NCI-H2196 (cell line): Measurements from ENCODE around the gene C2orf80.
"Not testable (repeated sequence)": the region's sequence is repeated elsewhere in the genome, so short reads cannot be mapped to it uniquely, and the experiment has no call there.

Source experiments
- DNase-seq: peaks from one replicate; lab custom pipeline; 2025; ENCODE audit not compliant: unreplicated experiment; lab: John Stamatoyannopoulos, UW

The C2orf80 gene

DNA sequence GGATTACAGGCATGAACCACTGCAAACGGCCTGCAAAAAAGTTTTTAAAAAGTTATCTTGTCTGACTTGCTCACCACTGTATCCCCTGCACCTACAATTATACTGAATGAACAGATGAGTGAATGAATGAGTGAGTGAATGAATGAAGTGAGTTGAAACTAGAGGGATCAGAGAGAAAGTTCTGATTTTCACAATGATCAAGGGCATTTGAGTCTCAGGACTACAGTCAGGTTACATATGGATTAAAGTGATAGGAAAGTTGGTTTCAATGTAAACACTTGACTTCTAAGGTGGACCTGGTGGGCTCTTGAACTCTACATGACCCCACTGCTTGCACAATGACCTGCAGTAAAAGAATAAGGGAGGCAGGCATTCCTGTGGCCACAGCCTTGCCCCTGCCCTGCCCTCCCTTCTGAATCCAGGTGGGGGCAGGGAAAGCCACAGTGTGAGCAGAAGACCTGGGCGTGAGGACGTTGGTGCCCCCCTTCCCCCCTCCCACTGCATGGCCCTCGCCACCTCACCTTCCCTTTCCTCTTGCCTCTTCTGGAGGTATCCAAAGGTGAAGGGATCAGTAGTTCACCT is 10.7 kb downstream of the C2orf80 start:
- DNase-seq: no peak

DNA sequence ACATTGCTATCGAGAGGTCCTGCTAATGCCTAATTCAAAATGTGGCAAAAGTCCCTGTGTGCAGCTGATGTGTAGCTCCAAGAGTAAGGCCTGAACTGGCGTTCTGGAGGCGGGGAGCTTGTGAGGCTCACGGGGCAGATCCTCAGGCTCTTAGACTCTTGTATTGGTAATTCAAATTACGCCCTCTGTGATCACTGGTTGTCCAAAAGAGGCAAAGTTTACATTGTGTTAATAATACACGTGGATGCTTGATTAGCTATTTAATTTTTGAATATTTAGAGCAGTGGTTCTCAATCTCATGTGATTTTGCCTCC is 14.0 kb downstream of the C2orf80 start:
- DNase-seq: no peak

- peak; percentile 86 for DNase-seq
Observed at GRCh38 chr2:208175069-208175839, 14.6 kb downstream of the C2orf80 start.

GRCh38 chr2:208174144-208174543 is 15.7 kb downstream of the C2orf80 start:
- DNase-seq: no peak

GRCh38 chr2:208172125-208172524 is 17.7 kb downstream of the C2orf80 start:
- DNase-seq: no peak

DNA sequence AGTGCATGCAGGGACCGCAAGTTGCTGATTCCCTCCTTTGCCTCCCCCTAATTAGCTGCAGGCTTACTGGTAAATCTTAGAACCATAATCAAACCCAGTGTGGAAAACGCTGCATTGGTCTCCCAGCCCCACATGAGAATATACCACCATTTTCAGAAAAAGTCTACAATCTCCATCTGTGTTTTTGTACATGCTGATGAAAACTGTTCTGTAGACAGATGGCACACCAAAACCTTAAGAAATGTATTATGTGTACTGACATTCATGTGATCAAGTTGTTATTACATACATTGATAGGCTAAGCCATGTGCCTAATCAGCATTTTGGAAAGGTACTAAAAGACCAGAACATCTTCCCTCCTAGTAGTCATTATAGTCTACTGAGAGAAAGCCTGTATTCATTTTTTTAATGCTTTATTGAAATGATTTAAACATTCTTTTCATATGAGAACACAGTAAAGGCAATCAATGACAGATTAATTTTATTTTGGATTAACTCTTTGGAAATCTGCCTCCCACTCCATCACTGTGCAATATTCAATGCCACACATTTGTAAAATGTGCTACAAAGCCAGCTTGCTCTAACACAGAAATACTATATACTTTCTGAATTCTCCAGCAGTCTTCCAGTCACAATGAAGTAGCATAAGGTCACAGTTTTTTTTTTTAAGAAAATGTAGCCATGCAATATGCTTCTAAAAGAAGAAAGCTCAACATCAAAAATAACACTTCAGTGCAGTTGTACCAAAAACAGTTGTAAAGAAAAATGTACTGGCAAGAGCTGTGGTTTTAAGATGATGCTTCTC is 24.7 kb downstream of the C2orf80 start:
- no peak for DNase-seq

- DNase-seq: no peak
Observed at GRCh38 chr2:208163489-208163888, 26.3 kb downstream of the C2orf80 start, which contains the start of gene CRYGA. CRYGA (minus strand) TSS chr2:208163589; CDS start chr2:208163556, 33 bp downstream.

DNA sequence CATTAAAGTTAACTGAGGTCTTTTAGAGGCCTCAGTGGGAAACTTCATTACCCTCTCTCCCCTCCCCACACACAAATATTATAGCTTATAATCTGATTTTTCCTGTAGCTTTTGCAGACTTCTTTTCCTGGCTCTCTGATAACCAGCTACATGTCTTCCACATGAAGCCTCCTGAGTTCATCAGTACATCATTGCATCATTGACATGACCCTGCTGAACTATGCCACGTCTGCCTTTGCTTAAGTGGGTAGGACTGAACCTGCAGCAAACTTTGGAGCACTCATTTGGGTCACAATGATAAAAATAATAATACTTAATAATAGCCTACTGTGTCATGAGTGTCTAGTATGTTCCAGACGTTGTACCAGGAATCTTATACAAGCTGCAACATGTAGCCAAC is 33.4 kb downstream of the C2orf80 start:
- no peak for DNase-seq

- no peak for DNase-seq
Observed at GRCh38 chr2:208153156-208153555, 36.7 kb downstream of the C2orf80 start.

DNA sequence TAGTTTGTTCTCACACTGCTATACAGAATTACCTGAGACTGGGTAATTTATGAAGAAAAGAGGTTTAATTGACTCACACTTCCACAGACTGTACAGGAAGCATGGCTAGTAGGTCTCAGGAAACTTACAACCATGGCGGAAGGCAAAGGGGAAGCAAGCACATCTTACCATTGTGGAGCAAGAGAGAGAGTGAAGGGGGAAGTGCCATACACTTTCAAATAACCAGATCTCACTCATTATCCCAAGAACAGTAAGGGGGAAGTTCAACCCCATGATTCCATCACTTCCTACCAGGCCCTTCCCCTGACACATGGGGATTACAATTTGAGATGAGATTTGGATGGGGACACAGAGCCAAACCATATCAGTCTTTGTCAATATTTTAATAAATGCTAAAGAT is 38.9 kb downstream of the C2orf80 start:
- DNase-seq: no peak

DNA sequence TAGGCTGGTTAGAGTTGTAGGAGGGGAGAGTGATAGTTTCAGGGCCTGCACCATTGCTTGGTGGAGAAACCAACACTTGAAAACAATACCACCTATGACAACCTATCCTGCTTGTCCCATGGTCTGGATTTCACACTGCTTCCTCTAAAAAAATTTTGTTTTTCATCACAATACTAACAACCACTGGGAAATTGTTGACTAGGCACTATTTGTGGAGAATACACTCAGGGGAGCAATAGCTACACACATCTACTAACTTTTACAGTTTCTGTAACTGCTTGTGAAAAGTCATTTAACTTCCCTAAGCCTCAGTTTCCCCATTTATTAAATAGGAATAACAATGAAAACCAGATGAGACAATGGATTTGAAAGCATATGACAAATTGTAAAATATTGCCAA is 39.7 kb downstream of the C2orf80 start:
- no peak for DNase-seq

GRCh38 chr2:208148803-208149202 is 41.0 kb downstream of the C2orf80 start:
- no peak for DNase-seq

DNA sequence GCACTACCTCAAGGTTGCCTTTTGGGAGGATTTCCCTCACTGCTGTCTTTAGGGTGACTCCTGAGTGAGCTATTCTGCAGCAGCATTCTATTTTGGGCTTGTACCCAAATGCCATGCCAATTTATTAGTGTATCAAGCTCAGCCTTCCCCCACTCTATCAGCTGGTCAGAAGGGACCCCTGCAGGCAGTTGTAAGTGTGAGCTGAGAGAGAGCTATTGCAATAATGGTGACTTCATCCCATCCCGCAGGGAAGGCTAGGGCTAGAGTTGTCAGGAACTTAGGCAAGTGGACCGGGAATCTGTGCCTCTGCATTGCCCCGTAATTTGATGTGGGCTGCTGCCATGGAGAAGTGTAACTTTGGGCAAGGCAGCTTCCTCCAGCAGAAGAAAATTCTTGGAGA is 42.1 kb downstream of the C2orf80 start:
- no peak for DNase-seq

- no peak for DNase-seq
Observed at GRCh38 chr2:208147008-208147407, 42.8 kb downstream of the C2orf80 start.

GRCh38 chr2:208146006-208146405 is 43.8 kb downstream of the C2orf80 start, which contains the start of gene CRYGB:
CRYGB (minus strand) TSS chr2:208146158; CDS start chr2:208146120, 38 bp downstream.
- no peak for DNase-seq

GRCh38 chr2:208142925-208143799 is 46.7 kb downstream of the C2orf80 start:
- DNase-seq: peak; percentile 15

GRCh38 chr2:208142240-208142924 is 47.4 kb downstream of the C2orf80 start:
- DNase-seq: peak; percentile 79

DNA sequence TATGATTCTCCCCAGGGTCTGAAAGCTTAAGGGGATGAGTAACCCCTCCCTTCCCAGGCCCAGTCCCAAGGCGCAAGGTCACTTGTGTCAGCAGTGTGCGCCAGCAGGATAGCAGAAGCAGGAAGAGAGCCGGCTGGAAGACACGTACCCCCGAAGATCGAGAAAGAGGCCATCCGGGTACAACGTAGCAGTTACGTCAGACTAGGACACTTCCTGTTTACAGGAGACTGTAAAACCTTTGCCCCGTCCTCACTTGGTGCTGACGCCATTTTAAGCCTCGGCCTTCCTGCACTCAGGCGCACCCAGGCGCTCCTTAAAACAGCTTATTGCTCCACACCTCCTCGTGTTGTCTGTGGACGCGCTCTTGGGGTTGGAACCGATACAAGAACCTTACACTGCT is 50.4 kb downstream of the C2orf80 start:
- no peak for DNase-seq

GRCh38 chr2:208138334-208138733 is 51.5 kb downstream of the C2orf80 start:
- DNase-seq: not testable (repeated sequence)

DNA sequence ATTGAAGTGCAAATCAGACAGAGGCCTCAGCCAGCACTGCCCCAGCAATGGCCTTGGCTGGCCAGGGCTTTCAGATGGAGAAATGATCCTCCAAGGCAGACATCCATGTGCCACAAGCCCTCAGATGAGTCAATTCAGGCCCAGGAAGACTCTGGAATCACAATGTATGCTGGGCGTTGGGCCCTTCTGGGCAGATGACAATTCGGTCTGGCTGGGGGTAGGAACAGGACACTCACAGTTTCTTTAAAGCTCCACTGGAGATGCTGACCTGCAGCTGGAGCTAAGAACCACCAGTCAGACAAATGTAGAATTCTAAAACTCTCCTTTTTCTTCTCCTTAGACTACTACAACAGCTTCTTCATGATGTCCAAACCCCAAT is 53.1 kb downstream of the C2orf80 start:
- DNase-seq: no peak
